H1 (cell line): ENCODE results near the gene LPP. TPM values are rescaled to one million over a fixed set of nuclear protein-coding genes. Genes with fewer than 3 reads are reported as not detected.

Experiments used
- CTCF ChIA-PET: fragments of 300-600 bp; sonication (Branson Sonifier 250); formaldehyde crosslinking; loops from one replicate; lab custom pipeline; 2021; ENCODE audit not compliant: partially characterized antibody; lab: Charles Lee
- POLR2A ChIA-PET: fragments of 300-600 bp; sonication (Branson Sonifier 250); formaldehyde crosslinking; loops from one replicate; lab custom pipeline; 2021; ENCODE audit warnings: inconsistent platforms; ENCODE audit not compliant: partially characterized antibody; lab: Charles Lee
- DNase-seq, 2 experiments: peaks; one replicate each; pipeline versions ENCODE4 v3.0.0 to v3.0.0-alpha.2; 2010 to 2022; ENCODE audit warnings: low spot score in 2 of 2, low read depth in 1 of 2, mixed read lengths in 1 of 2
- FAIRE-seq: peaks from 2 replicates; lab custom pipeline; 2011; peaks lifted over from hg19 to GRCh38; lab: Jason Lieb, UNC
- H2AFZ ChIP-seq: 2 replicates; pipeline ENCODE4 v1.8.1; 2012; ENCODE audit warnings: low read length, inconsistent platforms
- H2AK5ac ChIP-seq: 2 replicates; pipeline ENCODE4 v1.6.1; 2013; ENCODE audit warnings: low read depth, low read length
- H2BK120ac ChIP-seq: replicated peaks from 2 replicates; pipeline ENCODE3; 2013; ENCODE audit warnings: low read depth, low read length, inconsistent platforms
- H2BK12ac ChIP-seq: 2 replicates; pipeline ENCODE4 v1.6.1; 2013; ENCODE audit warnings: low read depth, low read length
- H2BK15ac ChIP-seq: 2 replicates; pipeline ENCODE4 v1.6.1; 2013; ENCODE audit warnings: low read length
- H2BK20ac ChIP-seq: 2 replicates; pipeline ENCODE4 v1.6.1; 2013; ENCODE audit warnings: low read length
- H2BK5ac ChIP-seq: 2 replicates; pipeline ENCODE4 v1.6.1; 2013; ENCODE audit warnings: low read depth, low read length
- H3K14ac ChIP-seq: 2 replicates; pipeline ENCODE4 v1.6.1; 2013; ENCODE audit warnings: inconsistent platforms; ENCODE audit not compliant: insufficient read length
- H3K18ac ChIP-seq: 2 replicates; pipeline ENCODE4 v1.6.1; 2013; ENCODE audit warnings: low read length; ENCODE audit errors: extremely low read depth
- H3K23ac ChIP-seq: 2 replicates; pipeline ENCODE4 v1.6.1; 2013; ENCODE audit warnings: inconsistent platforms; ENCODE audit not compliant: insufficient read length
- H3K23me2 ChIP-seq: 2 replicates; pipeline ENCODE4 v1.6.1; 2013; ENCODE audit warnings: low read depth, low read length
- H3K27ac ChIP-seq: 2 replicates; pipeline ENCODE4 v1.6.1; 2011; ENCODE audit warnings: low read depth, low read length, inconsistent platforms
- H3K27me3 ChIP-seq, 4 experiments: replicated peaks in 1 of 4; 1 replicate in 1 of 4; 2 replicates in 3 of 4; pipeline versions ENCODE4 v1.6.1 to v1.8.1; 2011 to 2013; ENCODE audit warnings: low read length in 3 of 4, mild to moderate bottlenecking in 3 of 4, inconsistent platforms in 2 of 4, mixed read lengths in 2 of 4, moderate library complexity in 1 of 4; ENCODE audit not compliant: control insufficient read depth in 3 of 4, insufficient read depth in 3 of 4; ENCODE audit errors: extremely low read depth in 1 of 4
- H3K36me3 ChIP-seq, 4 experiments: 2 replicates each; pipeline versions ENCODE4 v1.6.1 to v1.8.1; 2011 to 2013; ENCODE audit warnings: mild to moderate bottlenecking in 4 of 4, low read length in 3 of 4, moderate library complexity in 2 of 4, control low read depth in 1 of 4, inconsistent platforms in 1 of 4; ENCODE audit not compliant: insufficient read depth in 4 of 4, control insufficient read depth in 2 of 4
- H3K4ac ChIP-seq: replicated peaks from 2 replicates; pipeline ENCODE3; 2013; ENCODE audit warnings: low read length, low read depth, mixed read lengths, inconsistent platforms; ENCODE audit not compliant: insufficient read length
- H3K4me1 ChIP-seq, 4 experiments: replicated peaks in 1 of 4; 1 replicate in 1 of 4; 2 replicates in 3 of 4; pipeline versions ENCODE4 v1.6.1 to v1.8.1; 2011 to 2013; ENCODE audit warnings: low read length in 3 of 4, inconsistent platforms in 2 of 4, mixed read lengths in 1 of 4; ENCODE audit not compliant: insufficient read depth in 4 of 4, control insufficient read depth in 3 of 4
- H3K4me2 ChIP-seq, 2 experiments: 2 replicates each; pipeline versions ENCODE4 v1.6.1 to v1.8.1; 2011 to 2013; ENCODE audit warnings: low read depth in 2 of 2, low read length in 2 of 2, control low read depth in 1 of 2, inconsistent platforms in 1 of 2, mild to moderate bottlenecking in 1 of 2; ENCODE audit not compliant: insufficient read depth in 1 of 2
- H3K4me3 ChIP-seq, 4 experiments: fragments of 200-600, 300-600 bp in 1 of 4; sonication (generic), shearing (Covaris generic), sonication (Bioruptor Twin) in 1 of 4; 2 replicates each; pipeline versions ENCODE4 v1.5.1 to v1.8.1; 2011 to 2016; ENCODE audit warnings: low read length in 4 of 4, low read depth in 3 of 4, control low read depth in 2 of 4, inconsistent platforms in 2 of 4, mild to moderate bottlenecking in 2 of 4, mixed read lengths in 1 of 4, moderate library complexity in 1 of 4; ENCODE audit not compliant: insufficient read depth in 2 of 4; ENCODE audit errors: extremely low read depth in 1 of 4
- H3K56ac ChIP-seq: replicated peaks from 2 replicates; pipeline ENCODE3; 2013; ENCODE audit warnings: low read depth, mild to moderate bottlenecking, mixed read lengths, low read length, inconsistent platforms; ENCODE audit not compliant: insufficient read length
- H3K79me1 ChIP-seq: 2 replicates; pipeline ENCODE4 v1.6.1; 2013; ENCODE audit warnings: low read depth, low read length, control low read depth
- H3K79me2 ChIP-seq, 2 experiments: 2 replicates each; pipeline versions ENCODE4 v1.6.1 to v1.8.1; 2012 to 2013; ENCODE audit warnings: low read length in 2 of 2, mild to moderate bottlenecking in 2 of 2, inconsistent platforms in 1 of 2; ENCODE audit not compliant: insufficient read depth in 2 of 2, control insufficient read depth in 1 of 2
- H3K9ac ChIP-seq, 4 experiments: replicated peaks in 1 of 4; 1 replicate in 1 of 4; 2 replicates in 3 of 4; pipeline versions ENCODE4 v1.6.1 to v1.8.1; 2011 to 2013; ENCODE audit warnings: low read depth in 3 of 4, low read length in 3 of 4, control low read depth in 2 of 4, mild to moderate bottlenecking in 2 of 4, moderate library complexity in 2 of 4, inconsistent platforms in 1 of 4; ENCODE audit errors: extremely low read depth in 1 of 4
- H3K9me3 ChIP-seq, 2 experiments: 2 replicates each; pipeline versions ENCODE4 v1.6.1 to v1.8.1; 2012 to 2013; ENCODE audit warnings: mild to moderate bottlenecking in 2 of 2, moderate library complexity in 2 of 2, control low read depth in 1 of 2, inconsistent platforms in 1 of 2, low read depth in 1 of 2, low read length in 1 of 2, mixed read lengths in 1 of 2; ENCODE audit not compliant: insufficient read depth in 2 of 2
- H4K20me1 ChIP-seq, 2 experiments: replicated peaks in 1 of 2; 2 replicates each; pipeline versions ENCODE3 to v1.8.1; 2011 to 2013; ENCODE audit warnings: inconsistent platforms in 2 of 2, low read length in 2 of 2, mild to moderate bottlenecking in 1 of 2; ENCODE audit not compliant: insufficient read depth in 2 of 2, control insufficient read depth in 1 of 2
- H4K5ac ChIP-seq: 2 replicates; pipeline ENCODE4 v1.6.1; 2013; ENCODE audit warnings: low read length, low read depth, mixed read lengths, inconsistent platforms; ENCODE audit not compliant: insufficient read length
- H4K8ac ChIP-seq: 2 replicates; pipeline ENCODE4 v1.8.0; 2013; ENCODE audit warnings: mild to moderate bottlenecking, moderate library complexity, low read length, inconsistent platforms; ENCODE audit not compliant: insufficient read depth; ENCODE audit errors: extremely low read depth
- H4K91ac ChIP-seq: replicated peaks from 2 replicates; pipeline ENCODE3; 2013; ENCODE audit warnings: low read length, mixed read lengths, inconsistent platforms; ENCODE audit not compliant: insufficient read length
- ASH2L ChIP-seq: fragments of 200-600, 300-600 bp; sonication (generic); IDR thresholded peaks from one replicate; pipeline ENCODE4 v1.7.1; 2017; ENCODE audit warnings: low read length
- BACH1 ChIP-seq: IDR thresholded peaks from 2 replicates; pipeline ENCODE4 v1.6.1; 2012; ENCODE audit warnings: low read length, improper control_type of control experiment
- BCL11A ChIP-seq, 2 experiments: IDR thresholded peaks; one replicate each; pipeline ENCODE4 v1.6.1; 2011; ENCODE audit warnings: low read depth in 2 of 2, low read length in 2 of 2, mild to moderate bottlenecking in 2 of 2
- CEBPB ChIP-seq: IDR thresholded peaks from 2 replicates; pipeline ENCODE4 v1.6.1; 2012; ENCODE audit warnings: low read depth, low read length
- CTBP2 ChIP-seq: IDR thresholded peaks from 2 replicates; pipeline ENCODE4 v1.7.0; 2011; ENCODE audit warnings: borderline replicate concordance, mild to moderate bottlenecking, moderate library complexity, mixed read lengths, low read length; ENCODE audit not compliant: insufficient read depth, insufficient read length
- FOSL1 ChIP-seq: IDR thresholded peaks from 2 replicates; pipeline ENCODE4 v1.6.1; 2011; ENCODE audit warnings: mild to moderate bottlenecking, low read depth, low read length, moderate library complexity; ENCODE audit not compliant: insufficient read depth
- JUND ChIP-seq: IDR thresholded peaks from 2 replicates; pipeline ENCODE4 v1.6.1; 2011; ENCODE audit warnings: mild to moderate bottlenecking, improper control_type of control experiment, low read length
- KDM4A ChIP-seq: IDR thresholded peaks from one replicate; pipeline ENCODE4 v1.7.1; 2012; ENCODE audit warnings: low read depth, mild to moderate bottlenecking, moderate library complexity, low read length, inconsistent platforms; ENCODE audit not compliant: severe bottlenecking
- KDM5A ChIP-seq: fragments of 200-600 bp; IDR thresholded peaks from 2 replicates; pipeline ENCODE4 v1.7.1; 2012; ENCODE audit warnings: mild to moderate bottlenecking, low read length, inconsistent platforms, mixed read lengths
- RNF2 ChIP-seq: fragments of 200-900, 300-1000 bp; sonication (generic); IDR thresholded peaks from 2 replicates; pipeline ENCODE4 v1.7.1; 2016; ENCODE audit warnings: borderline replicate concordance, low read depth, mild to moderate bottlenecking, antibody characterized with exemption, low read length; ENCODE audit not compliant: poor library complexity, severe bottlenecking; ENCODE audit errors: missing control alignments
- SP2 ChIP-seq: IDR thresholded peaks from 2 replicates; pipeline ENCODE4 v1.6.1; 2012; ENCODE audit warnings: mild to moderate bottlenecking, low read length, inconsistent platforms
- SRF ChIP-seq: IDR thresholded peaks from 2 replicates; pipeline ENCODE4 v1.6.1; 2011; ENCODE audit warnings: mild to moderate bottlenecking, low read depth, low read length, moderate library complexity
- SUZ12 ChIP-seq: fragments of 200-600 bp; sonication (generic); IDR thresholded peaks from 2 replicates; pipeline ENCODE4 v1.6.1; 2012; ENCODE audit warnings: mild to moderate bottlenecking, inconsistent platforms, low read length, moderate library complexity, mixed read lengths
- USF2 ChIP-seq: IDR thresholded peaks from 2 replicates; pipeline ENCODE4 v1.6.1; 2011; ENCODE audit warnings: low read length, improper control_type of control experiment
- WGBS, 2 experiments: shearing (Covaris generic) in 1 of 2; methylation state at CpG; one replicate each; pipeline versions ENCODE4 v1.1.6 to v1.1.7; 2013 to 2015; ENCODE audit warnings: low lambda C conversion rate in 2 of 2, mixed read lengths in 2 of 2, inconsistent platforms in 1 of 2, low coverage in 1 of 2, missing lambda C conversion rate in 1 of 2; ENCODE audit not compliant: insufficient replicate concordance in 2 of 2, insufficient coverage in 1 of 2, insufficient read length in 1 of 2; ENCODE audit errors: extremely low coverage in 1 of 2, missing lambda C conversion rate in 1 of 2; 5-methylcytosine and 5-hydroxymethylcytosine counted together
- polyA plus RNA-seq, 7 experiments: library from polyadenylated mRNA; depleted of rRNA in 3 of 7; stranded (reverse) in 5 of 7; unstranded in 2 of 7; fragments of >200 nt in 5 of 7; fragments of 200-250 nt in 2 of 7; gene quantifications; 1 replicate in 5 of 7; 2 replicates in 1 of 7; 4 replicates in 1 of 7; pipeline versions ENCODE4 v1.2.1 to v1.2.3, GENCODE V29; 2011 to 2013; ENCODE audit warnings: missing spikeins in 2 of 7, mixed read lengths in 2 of 7
- total RNA-seq: library from RNA; stranded (reverse); fragmentation: NEBNext Ultra II Directional; extraction: Animal tissue kit (Norgen Biotek cat#: 25700); gene quantifications from 2 replicates; pipeline ENCODE4 v1.2.1, GENCODE V29; 2021

The LPP gene
- total and polyA plus RNA-seq, 2 of the 8 experiments (the other 6 are each of a cell fraction or from before 2014, with no cell fraction given), result 10.0 to 53.3 TPM

- Histone ChIP-seq H3K4me3 (no peak overlapping the region), H2BK15ac (no peak overlapping the region), H3K79me1 (no peaks in the 10 kb centered on the region), H3K18ac (no peak overlapping the region), H3K36me3 (no peaks in the 10 kb centered on the region), H3K14ac (no peak overlapping the region), H4K8ac (no peak overlapping the region), H3K23ac (no peak overlapping the region), H2BK120ac (no peak overlapping the region), H4K91ac (no peak overlapping the region), H3K56ac (no peak overlapping the region), H2AFZ (no peak overlapping the region), H3K4me2 (no peak overlapping the region), H2BK12ac (no peak overlapping the region), H3K4ac (no peak overlapping the region), H3K23me2 (peaks cover 3% of the 10 kb centered on the region; the same call in 1 of the 2 replicates), H4K20me1 (no peaks in the 10 kb centered on the region), H3K9me3 (no peaks in the 10 kb centered on the region), H3K9ac (no peak overlapping the region), H2BK20ac (no peak overlapping the region), H3K79me2 (no peaks in the 10 kb centered on the region), H2AK5ac (no peak overlapping the region), H3K4me1 (no peaks in the 10 kb centered on the region), H2BK5ac (no peak overlapping the region), H3K27me3 (no peaks in the 10 kb centered on the region), H4K5ac (no peak overlapping the region), H3K27ac (no peak overlapping the region)
- POLR2A ChIA-PET, result no interaction called here
- CTCF ChIA-PET, result interaction anchor here (0.6 to 0.9 kb wide), 2 partner anchors 59 to 708 kb away, joined by 3 read pairs; no protein-coding TSS in a partner anchor
- no peak for DNase-seq
- FAIRE-seq, result no peak
- 81% methylated on average over 2 of the region's 2 CpGs; no CpG with 5 or more reads in 1 of the 2 experiments for WGBS, 2 experiments
- no peak for TF ChIP-seq SRF
- TF ChIP-seq ASH2L, result no peak
- no peak for TF ChIP-seq KDM4A
- no peak for TF ChIP-seq KDM5A
- TF ChIP-seq RNF2, result no peak
- TF ChIP-seq SP2, result no peak
- no peak for TF ChIP-seq BCL11A (IDR thresholded peaks at IDR 0.05; ENCODE audit: low read depth in 2 of 2, low read length in 2 of 2)
- no peak for TF ChIP-seq CTBP2
- no peak for TF ChIP-seq JUND
- no peak for TF ChIP-seq SUZ12
- no peak for TF ChIP-seq CEBPB
- no peak for TF ChIP-seq FOSL1
- TF ChIP-seq USF2, result no peak
- no peak for TF ChIP-seq BACH1
These were observed 7.7 kb upstream of the LPP start for GRCh38 chr3:188146219-188146618.
